ENCODE measurements around the gene CRBN. TPM values are rescaled to one million over a fixed set of nuclear protein-coding genes. Genes with fewer than 3 reads are reported as not detected.
A peak's percentile ranks its signal among the peaks of the same experiment; 100 is the strongest.

CRBN gene
- total RNA-seq, 1 donor from 2014 or later, result 42.6 TPM

DNA sequence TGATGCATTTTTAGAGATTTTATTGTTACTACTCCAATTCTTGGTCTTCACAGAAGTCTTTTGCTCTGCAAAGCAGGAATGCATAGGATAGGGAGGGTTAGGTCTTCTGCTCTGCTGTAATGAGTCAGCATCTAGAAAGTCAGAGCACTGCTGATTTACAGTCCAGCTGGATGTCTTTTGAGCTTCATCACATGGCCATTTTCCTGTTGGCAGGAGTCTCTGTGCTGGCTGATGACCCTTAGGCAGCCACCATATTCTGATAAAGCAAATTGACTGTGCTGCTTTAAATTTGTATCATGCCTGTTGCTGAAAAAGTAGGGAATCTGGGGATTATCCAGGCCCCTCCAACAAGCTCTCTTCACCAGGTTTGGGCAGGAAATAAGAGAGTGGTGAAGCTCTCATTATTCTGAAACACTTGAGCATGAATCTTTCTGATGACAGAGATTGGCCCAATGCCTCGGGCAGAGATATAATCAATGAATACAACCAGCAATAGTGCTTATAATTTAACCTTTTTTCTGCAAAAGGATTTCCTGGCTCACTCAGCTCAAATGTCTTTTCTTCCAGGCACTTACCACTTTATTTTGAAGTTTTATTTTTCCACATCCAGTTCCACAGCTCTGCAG, 9.7 kb upstream of the CRBN start:
- no peaks in the 10 kb centered on the region for H3K4me1 Mint-ChIP-seq (ENCODE audit: unreplicated experiment)
- no peak overlapping the region for H3K4me3 Mint-ChIP-seq (ENCODE audit: unreplicated experiment)
- H3K9me3 Mint-ChIP-seq (ENCODE audit: unreplicated experiment), result no peaks in the 10 kb centered on the region
- TF ChIP-seq CTCF (IDR thresholded peaks at IDR 0.05), result no peak
- peaks cover 26% of the 10 kb centered on the region for H3K27me3 Mint-ChIP-seq (ENCODE audit: unreplicated experiment)
- no peak overlapping the region for H3K27ac Mint-ChIP-seq (ENCODE audit: unreplicated experiment)
- H3K36me3 Mint-ChIP-seq (ENCODE audit: unreplicated experiment), result no peaks in the 10 kb centered on the region
- DNase-seq (ENCODE audit: extremely low spot score, unreplicated experiment), result no peak

- TF ChIP-seq CTCF (IDR thresholded peaks at IDR 0.05), result no peak
- Mint-ChIP-seq H3K36me3 (ENCODE audit: unreplicated experiment) (no peaks in the 10 kb centered on the region), H3K9me3 (ENCODE audit: unreplicated experiment) (no peaks in the 10 kb centered on the region)
Measured at GRCh38 chr3:3184876-3185275, 5.4 kb upstream of the CRBN start.

GRCh38 chr3:3180456-3180855, 965 bp upstream of the CRBN start:
- no peak for DNase-seq (ENCODE audit: extremely low spot score, unreplicated experiment)
- peaks cover 14% of the 10 kb centered on the region for H3K27me3 Mint-ChIP-seq (ENCODE audit: unreplicated experiment)
- no peak overlapping the region for H3K4me3 Mint-ChIP-seq (ENCODE audit: unreplicated experiment)
- no peak for TF ChIP-seq CTCF (IDR thresholded peaks at IDR 0.05)
- H3K4me1 Mint-ChIP-seq (ENCODE audit: unreplicated experiment), result peaks cover 20% of the 10 kb centered on the region
- no peak overlapping the region for H3K27ac Mint-ChIP-seq (ENCODE audit: unreplicated experiment)
- no peaks in the 10 kb centered on the region for H3K9me3 Mint-ChIP-seq (ENCODE audit: unreplicated experiment)
- no peaks in the 10 kb centered on the region for H3K36me3 Mint-ChIP-seq (ENCODE audit: unreplicated experiment)

More at GRCh38 chr3:3184876-3185275, 5.4 kb upstream of the CRBN start:
- Mint-ChIP-seq H3K27ac (ENCODE audit: unreplicated experiment) (no peak overlapping the region), H3K4me3 (ENCODE audit: unreplicated experiment) (no peak overlapping the region), H3K4me1 (ENCODE audit: unreplicated experiment) (peaks cover 2% of the 10 kb centered on the region), H3K27me3 (ENCODE audit: unreplicated experiment) (peaks cover 17% of the 10 kb centered on the region)
- no peak for DNase-seq (ENCODE audit: extremely low spot score, unreplicated experiment)

DNA sequence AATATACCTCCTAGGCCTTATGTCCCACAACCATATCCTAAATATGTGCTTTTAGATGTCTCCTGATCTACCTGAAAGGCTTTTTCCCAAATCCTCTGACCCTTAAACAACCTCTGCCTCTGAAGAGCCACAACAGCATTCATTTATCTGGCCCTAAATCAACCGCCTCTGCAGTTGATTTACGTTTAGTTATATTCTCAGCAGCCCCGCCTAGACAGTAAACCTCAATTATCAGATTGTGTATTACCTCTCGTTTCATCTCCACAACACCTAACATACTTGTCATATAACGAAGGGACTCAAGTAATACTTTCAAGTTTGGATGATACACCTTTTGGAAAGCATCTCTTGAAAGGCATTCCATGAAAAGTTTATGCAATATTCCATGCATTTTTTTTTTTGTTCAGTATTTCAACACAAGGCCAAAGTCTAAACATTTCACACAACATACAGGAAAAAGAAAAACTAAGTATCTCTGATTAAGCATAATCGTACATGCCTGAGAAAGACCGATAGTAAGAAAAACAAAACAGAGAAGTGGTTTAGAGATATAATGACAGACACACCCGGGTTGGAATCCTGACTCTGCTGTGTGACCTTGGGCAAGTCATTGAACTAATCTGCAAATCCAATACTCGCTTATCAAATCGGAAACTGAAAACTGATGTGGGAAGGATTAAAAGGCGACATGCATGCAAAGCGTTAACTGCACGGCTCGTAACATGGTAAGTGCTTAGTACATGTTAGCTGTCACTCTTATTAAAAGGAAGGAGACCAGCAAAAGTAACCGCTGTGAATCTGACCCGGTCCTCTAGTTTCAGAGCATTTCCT, 778 bp downstream of the CRBN start:
- Mint-ChIP-seq H3K27me3 (ENCODE audit: unreplicated experiment) (peaks cover 3% of the 10 kb centered on the region), H3K9me3 (ENCODE audit: unreplicated experiment) (no peaks in the 10 kb centered on the region), H3K36me3 (ENCODE audit: unreplicated experiment) (peaks cover 11% of the 10 kb centered on the region), H3K4me3 (ENCODE audit: unreplicated experiment) (peak overlapping the region; percentile 81), H3K4me1 (ENCODE audit: unreplicated experiment) (peaks cover 20% of the 10 kb centered on the region), H3K27ac (ENCODE audit: unreplicated experiment) (peak overlapping the region; percentile 64)
- TF ChIP-seq CTCF (IDR thresholded peaks at IDR 0.05), result no peak
- DNase-seq (ENCODE audit: extremely low spot score, unreplicated experiment), result no peak

- Mint-ChIP-seq H3K9me3 (ENCODE audit: unreplicated experiment) (no peaks in the 10 kb centered on the region), H3K27ac (ENCODE audit: unreplicated experiment) (no peak overlapping the region), H3K36me3 (ENCODE audit: unreplicated experiment) (peaks cover 17% of the 10 kb centered on the region), H3K4me1 (ENCODE audit: unreplicated experiment) (peaks cover 20% of the 10 kb centered on the region), H3K4me3 (ENCODE audit: unreplicated experiment) (peak overlapping the region; percentile 81), H3K27me3 (ENCODE audit: unreplicated experiment) (peaks cover under 1% of the 10 kb centered on the region)
- DNase-seq (ENCODE audit: extremely low spot score, unreplicated experiment), result no peak
- no peak for TF ChIP-seq CTCF (IDR thresholded peaks at IDR 0.05)
Measured at GRCh38 chr3:3177861-3178497, 1.5 kb downstream of the CRBN start.
